Activated CD4-positive, alpha-beta memory T cell treated with anti-CD3 and anti-CD28 coated beads, Interleukin-2, amount 10 ng/mL, durations not matched to agents 7 days and 5 days (primary cell): ENCODE data around the gene DSCAM. TPM values are rescaled to one million over a fixed set of nuclear protein-coding genes. Genes with fewer than 3 reads are reported as not detected.

Experiments used
- CTCF ChIA-PET: fragments of 350-600 bp; sonication (Branson Sonifier 250); formaldehyde crosslinking; loops from one replicate; lab custom pipeline; 2021; ENCODE audit warnings: antibody characterized with exemption, inconsistent platforms; lab: Charles Lee
- POLR2A ChIA-PET: fragments of 350-600 bp; sonication (Branson Sonifier 250); formaldehyde crosslinking; loops from one replicate; lab custom pipeline; 2021; ENCODE audit warnings: antibody characterized with exemption; lab: Charles Lee
- DNase-seq: peaks from one replicate; pipeline ENCODE4 v3.0.0-alpha.2; 2020
- H3K27ac Mint-ChIP-seq: one replicate; pipeline ENCODE4 v1.8.0; 2021; ENCODE audit warnings: mild to moderate bottlenecking, mixed read lengths
- H3K27me3 Mint-ChIP-seq: one replicate; pipeline ENCODE4 v1.8.0; 2021; ENCODE audit warnings: mixed read lengths
- H3K36me3 Mint-ChIP-seq: one replicate; pipeline ENCODE4 v1.8.0; 2021; ENCODE audit warnings: low read depth, mixed read lengths
- H3K4me1 Mint-ChIP-seq: one replicate; pipeline ENCODE4 v1.8.0; 2021; ENCODE audit warnings: mixed read lengths
- H3K4me3 Mint-ChIP-seq: one replicate; pipeline ENCODE4 v1.8.0; 2021; ENCODE audit warnings: mild to moderate bottlenecking, mixed read lengths
- H3K9me3 Mint-ChIP-seq: one replicate; pipeline ENCODE4 v1.8.0; 2021; ENCODE audit warnings: mixed read lengths
- total RNA-seq, 2 experiments: library from RNA; stranded (reverse); gene quantifications; one replicate each; pipeline ENCODE4 v1.2.3, GENCODE V29; 2021

Gene DSCAM
- total RNA-seq, 2 experiments from 2014 or later = not detected

- H3K9me3 Mint-ChIP-seq = peaks cover 14% of the 10 kb centered on the region
- H3K36me3 Mint-ChIP-seq = no peaks in the 10 kb centered on the region
- no peak for DNase-seq
- H3K27me3 Mint-ChIP-seq = no peaks in the 10 kb centered on the region
- no peak overlapping the region for H3K27ac Mint-ChIP-seq
- ChIA-PET POLR2A (no interaction called here), CTCF (no interaction called here)
- no peaks in the 10 kb centered on the region for H3K4me1 Mint-ChIP-seq
- H3K4me3 Mint-ChIP-seq = no peak overlapping the region
Observed at GRCh38 chr21:40829791-40830190, 17.2 kb downstream of the DSCAM start.

GRCh38 chr21:40829308-40829707, 17.6 kb downstream of the DSCAM start:
- Mint-ChIP-seq H3K9me3 (peaks cover 18% of the 10 kb centered on the region), H3K4me1 (no peaks in the 10 kb centered on the region), H3K27me3 (no peaks in the 10 kb centered on the region), H3K27ac (no peak overlapping the region), H3K4me3 (no peak overlapping the region), H3K36me3 (no peaks in the 10 kb centered on the region)
- ChIA-PET POLR2A (no interaction called here), CTCF (no interaction called here)
- no peak for DNase-seq

GRCh38 chr21:40827509-40827908, 19.4 kb downstream of the DSCAM start:
- no peaks in the 10 kb centered on the region for H3K36me3 Mint-ChIP-seq
- CTCF ChIA-PET = no interaction called here
- POLR2A ChIA-PET = no interaction called here
- no peak overlapping the region for H3K4me3 Mint-ChIP-seq
- no peaks in the 10 kb centered on the region for H3K27me3 Mint-ChIP-seq
- no peak for DNase-seq
- peaks cover 20% of the 10 kb centered on the region for H3K9me3 Mint-ChIP-seq
- no peaks in the 10 kb centered on the region for H3K4me1 Mint-ChIP-seq
- no peak overlapping the region for H3K27ac Mint-ChIP-seq

- Mint-ChIP-seq H3K4me1 (no peaks in the 10 kb centered on the region), H3K27me3 (no peaks in the 10 kb centered on the region), H3K36me3 (no peaks in the 10 kb centered on the region), H3K27ac (no peak overlapping the region), H3K4me3 (no peak overlapping the region), H3K9me3 (peaks cover 25% of the 10 kb centered on the region)
- ChIA-PET POLR2A (no interaction called here), CTCF (no interaction called here)
- DNase-seq = no peak
Observed at GRCh38 chr21:40819071-40819900, 27.7 kb downstream of the DSCAM start.

GRCh38 chr21:40813918-40814317, 33.0 kb downstream of the DSCAM start:
- CTCF ChIA-PET = no interaction called here
- no peak for DNase-seq
- no peaks in the 10 kb centered on the region for H3K36me3 Mint-ChIP-seq

GRCh38 chr21:40809673-40810197, 37.2 kb downstream of the DSCAM start:
- Mint-ChIP-seq H3K27ac (no peak overlapping the region), H3K36me3 (no peaks in the 10 kb centered on the region), H3K4me3 (no peak overlapping the region), H3K4me1 (no peaks in the 10 kb centered on the region), H3K9me3 (peaks cover 24% of the 10 kb centered on the region), H3K27me3 (no peaks in the 10 kb centered on the region)
- ChIA-PET POLR2A (no interaction called here), CTCF (no interaction called here)
- DNase-seq = no peak

More at GRCh38 chr21:40813918-40814317, 33.0 kb downstream of the DSCAM start:
- H3K9me3 Mint-ChIP-seq = peaks cover 18% of the 10 kb centered on the region
- POLR2A ChIA-PET = no interaction called here
- no peak overlapping the region for H3K27ac Mint-ChIP-seq
- no peak overlapping the region for H3K4me3 Mint-ChIP-seq
- no peaks in the 10 kb centered on the region for H3K27me3 Mint-ChIP-seq
- no peaks in the 10 kb centered on the region for H3K4me1 Mint-ChIP-seq

- H3K4me3 Mint-ChIP-seq = no peak overlapping the region
- no peak for DNase-seq
- H3K27me3 Mint-ChIP-seq = no peaks in the 10 kb centered on the region
- H3K36me3 Mint-ChIP-seq = no peaks in the 10 kb centered on the region
- POLR2A ChIA-PET = no interaction called here
- H3K4me1 Mint-ChIP-seq = no peaks in the 10 kb centered on the region
- H3K27ac Mint-ChIP-seq = no peak overlapping the region
- H3K9me3 Mint-ChIP-seq = peaks cover 39% of the 10 kb centered on the region
- CTCF ChIA-PET = no interaction called here
Observed at GRCh38 chr21:40803101-40803500, 43.9 kb downstream of the DSCAM start.

- CTCF ChIA-PET = no interaction called here
- POLR2A ChIA-PET = no interaction called here
- Mint-ChIP-seq H3K4me1 (no peaks in the 10 kb centered on the region), H3K9me3 (peaks cover 44% of the 10 kb centered on the region), H3K36me3 (no peaks in the 10 kb centered on the region), H3K4me3 (no peak overlapping the region), H3K27ac (no peak overlapping the region), H3K27me3 (no peaks in the 10 kb centered on the region)
- DNase-seq = no peak
Observed at GRCh38 chr21:40800126-40800525, 46.8 kb downstream of the DSCAM start.

- CTCF ChIA-PET = no interaction called here
- Mint-ChIP-seq H3K36me3 (no peaks in the 10 kb centered on the region), H3K4me1 (no peaks in the 10 kb centered on the region), H3K27ac (no peak overlapping the region), H3K9me3 (peaks cover 39% of the 10 kb centered on the region), H3K4me3 (no peak overlapping the region), H3K27me3 (no peaks in the 10 kb centered on the region)
- POLR2A ChIA-PET = no interaction called here
- DNase-seq = no peak
Observed at GRCh38 chr21:40797891-40798290, 49.1 kb downstream of the DSCAM start.

- Mint-ChIP-seq H3K4me3 (no peak overlapping the region), H3K27me3 (no peaks in the 10 kb centered on the region), H3K4me1 (no peaks in the 10 kb centered on the region), H3K27ac (no peak overlapping the region), H3K36me3 (no peaks in the 10 kb centered on the region), H3K9me3 (peaks cover 42% of the 10 kb centered on the region)
- POLR2A ChIA-PET = no interaction called here
- CTCF ChIA-PET = no interaction called here
- no peak for DNase-seq
Observed at GRCh38 chr21:40797410-40797809, 49.5 kb downstream of the DSCAM start.

- Mint-ChIP-seq H3K27ac (no peak overlapping the region), H3K4me1 (no peaks in the 10 kb centered on the region), H3K36me3 (no peaks in the 10 kb centered on the region), H3K27me3 (no peaks in the 10 kb centered on the region), H3K9me3 (peaks cover 40% of the 10 kb centered on the region), H3K4me3 (no peak overlapping the region)
- POLR2A ChIA-PET = no interaction called here
- CTCF ChIA-PET = no interaction called here
- no peak for DNase-seq
Observed at GRCh38 chr21:40796464-40796863, 50.5 kb downstream of the DSCAM start.

GRCh38 chr21:40795313-40795712, 51.6 kb downstream of the DSCAM start:
- Mint-ChIP-seq H3K4me1 (no peaks in the 10 kb centered on the region), H3K4me3 (no peak overlapping the region), H3K36me3 (no peaks in the 10 kb centered on the region), H3K27me3 (no peaks in the 10 kb centered on the region), H3K27ac (no peak overlapping the region), H3K9me3 (peaks cover 37% of the 10 kb centered on the region)
- DNase-seq = no peak
- ChIA-PET CTCF (no interaction called here), POLR2A (no interaction called here)

GRCh38 chr21:40792691-40793456, 54.1 kb downstream of the DSCAM start:
- H3K4me1 Mint-ChIP-seq = no peaks in the 10 kb centered on the region
- ChIA-PET POLR2A (no interaction called here), CTCF (no interaction called here)
- H3K27ac Mint-ChIP-seq = no peak overlapping the region
- peaks cover 29% of the 10 kb centered on the region for H3K9me3 Mint-ChIP-seq
- DNase-seq = no peak
- H3K36me3 Mint-ChIP-seq = no peaks in the 10 kb centered on the region
- no peak overlapping the region for H3K4me3 Mint-ChIP-seq
- no peaks in the 10 kb centered on the region for H3K27me3 Mint-ChIP-seq
